OCI-LY1 (cell line): ENCODE data around the gene MRPL36.
"Not testable (repeated sequence)": the region's sequence is repeated elsewhere in the genome, so short reads cannot be mapped to it uniquely, and the experiment has no call there.

ENCODE experiments used
- H2AFZ ChIP-seq: fragments of 200-600 bp; sonication (generic), shearing (Covaris generic); 2 replicates; pipeline ENCODE4 v1.6.0; 2014; ENCODE audit warnings: antibody characterized with exemption, mild to moderate bottlenecking, low read length
- H3F3A ChIP-seq: fragments of 200-600 bp; sonication (generic), shearing (Covaris generic); 2 replicates; pipeline ENCODE4 v1.6.0; 2014; ENCODE audit warnings: mild to moderate bottlenecking, antibody characterized with exemption, low read length, moderate library complexity; ENCODE audit not compliant: insufficient read depth
- H3K27ac ChIP-seq: fragments of 200-600 bp; sonication (generic); 2 replicates; pipeline ENCODE4 v1.5.1; 2014; ENCODE audit warnings: low read length, mixed run types, mild to moderate bottlenecking, low read depth; ENCODE audit not compliant: poor library complexity, severe bottlenecking
- H3K27me3 ChIP-seq: fragments of 200-600 bp; sonication (generic); 2 replicates; pipeline ENCODE4 v1.6.0; 2014; ENCODE audit warnings: antibody characterized with exemption, mild to moderate bottlenecking, low read length, moderate library complexity; ENCODE audit not compliant: insufficient read depth
- H3K36me3 ChIP-seq: fragments of 200-600 bp; sonication (generic); 2 replicates; pipeline ENCODE4 v1.6.1; 2014; ENCODE audit warnings: mild to moderate bottlenecking, antibody characterized with exemption, low read length, moderate library complexity, mixed read lengths; ENCODE audit not compliant: insufficient read depth
- H3K4me1 ChIP-seq: fragments of 200-600 bp; sonication (generic); 2 replicates; pipeline ENCODE4 v1.5.1; 2014; ENCODE audit warnings: mild to moderate bottlenecking, low read length, moderate library complexity; ENCODE audit not compliant: insufficient read depth, severe bottlenecking
- H3K4me2 ChIP-seq: fragments of 200-600 bp; sonication (generic), shearing (Covaris generic); 2 replicates; pipeline ENCODE4 v1.6.1; 2014; ENCODE audit warnings: low read length
- H3K4me3 ChIP-seq: fragments of 200-600 bp; sonication (generic); 2 replicates; pipeline ENCODE4 v1.5.1; 2014; ENCODE audit warnings: low read length, low read depth, mild to moderate bottlenecking, mixed read lengths; ENCODE audit not compliant: poor library complexity, severe bottlenecking
- H3K79me2 ChIP-seq: fragments of 200-600 bp; shearing (Covaris generic); 2 replicates; pipeline ENCODE4 v1.6.1; 2016; ENCODE audit warnings: mixed run types, low read length, mixed read lengths; ENCODE audit not compliant: insufficient read depth
- H3K9ac ChIP-seq: fragments of 200-600 bp; sonication (generic), shearing (Covaris generic); 2 replicates; pipeline ENCODE4 v1.6.1; 2014; ENCODE audit warnings: mild to moderate bottlenecking, low read length, mixed read lengths
- H3K9me2 ChIP-seq: fragments of 200-600 bp; sonication (generic), shearing (Covaris generic); 2 replicates; pipeline ENCODE4 v1.6.1; 2014; ENCODE audit warnings: low read depth, mild to moderate bottlenecking, low read length, mixed read lengths
- H3K9me3 ChIP-seq: fragments of 200-600 bp; shearing (Covaris generic); 2 replicates; pipeline ENCODE4 v1.6.1; 2014; ENCODE audit warnings: low read length, mixed read lengths
- H4K20me1 ChIP-seq: fragments of 200-600 bp; sonication (generic), shearing (Covaris generic); 2 replicates; pipeline ENCODE4 v1.6.0; 2016; ENCODE audit warnings: mild to moderate bottlenecking, low read length; ENCODE audit not compliant: insufficient read depth
- EZH2 ChIP-seq: fragments of 200-600 bp; sonication (generic), shearing (Covaris generic); IDR thresholded peaks from 2 replicates; pipeline ENCODE4 v1.8.0; 2017; ENCODE audit warnings: borderline replicate concordance, mixed run types, mild to moderate bottlenecking, antibody characterized with exemption, low read length, moderate library complexity, mixed read lengths
- TF ChIP-seq, protein P1 (sequence below): fragments of 200-600 bp; sonication (generic), shearing (Covaris generic); IDR thresholded peaks from 2 replicates; pipeline ENCODE4 v1.5.1; 2017; ENCODE audit warnings: mild to moderate bottlenecking, antibody characterized with exemption, low read length, moderate library complexity, mixed read lengths

MRPL36 gene

GRCh38 chr5:1846583-1846982 lies 46.9 kb upstream of the MRPL36 start:
- no peaks in the 10 kb centered on the region for H3K9me3 ChIP-seq
- no peaks in the 10 kb centered on the region for H3K79me2 ChIP-seq
- no peak overlapping the region for H3K4me3 ChIP-seq
- no peaks in the 10 kb centered on the region for H4K20me1 ChIP-seq
- TF ChIP-seq, protein P1, sequence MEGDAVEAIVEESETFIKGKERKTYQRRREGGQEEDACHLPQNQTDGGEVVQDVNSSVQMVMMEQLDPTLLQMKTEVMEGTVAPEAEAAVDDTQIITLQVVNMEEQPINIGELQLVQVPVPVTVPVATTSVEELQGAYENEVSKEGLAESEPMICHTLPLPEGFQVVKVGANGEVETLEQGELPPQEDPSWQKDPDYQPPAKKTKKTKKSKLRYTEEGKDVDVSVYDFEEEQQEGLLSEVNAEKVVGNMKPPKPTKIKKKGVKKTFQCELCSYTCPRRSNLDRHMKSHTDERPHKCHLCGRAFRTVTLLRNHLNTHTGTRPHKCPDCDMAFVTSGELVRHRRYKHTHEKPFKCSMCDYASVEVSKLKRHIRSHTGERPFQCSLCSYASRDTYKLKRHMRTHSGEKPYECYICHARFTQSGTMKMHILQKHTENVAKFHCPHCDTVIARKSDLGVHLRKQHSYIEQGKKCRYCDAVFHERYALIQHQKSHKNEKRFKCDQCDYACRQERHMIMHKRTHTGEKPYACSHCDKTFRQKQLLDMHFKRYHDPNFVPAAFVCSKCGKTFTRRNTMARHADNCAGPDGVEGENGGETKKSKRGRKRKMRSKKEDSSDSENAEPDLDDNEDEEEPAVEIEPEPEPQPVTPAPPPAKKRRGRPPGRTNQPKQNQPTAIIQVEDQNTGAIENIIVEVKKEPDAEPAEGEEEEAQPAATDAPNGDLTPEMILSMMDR, result no peak
- TF ChIP-seq EZH2, result no peak
- H3K36me3 ChIP-seq, result no peaks in the 10 kb centered on the region
- no peak overlapping the region for H3K27ac ChIP-seq
- H3K9ac ChIP-seq, result no peak overlapping the region
- peaks cover 5% of the 10 kb centered on the region for H3K27me3 ChIP-seq
- no peaks in the 10 kb centered on the region for H3F3A ChIP-seq
- no peak overlapping the region for H3K4me2 ChIP-seq
- H2AFZ ChIP-seq, result no peak overlapping the region
- H3K4me1 ChIP-seq, result no peaks in the 10 kb centered on the region
- no peaks in the 10 kb centered on the region for H3K9me2 ChIP-seq

DNA sequence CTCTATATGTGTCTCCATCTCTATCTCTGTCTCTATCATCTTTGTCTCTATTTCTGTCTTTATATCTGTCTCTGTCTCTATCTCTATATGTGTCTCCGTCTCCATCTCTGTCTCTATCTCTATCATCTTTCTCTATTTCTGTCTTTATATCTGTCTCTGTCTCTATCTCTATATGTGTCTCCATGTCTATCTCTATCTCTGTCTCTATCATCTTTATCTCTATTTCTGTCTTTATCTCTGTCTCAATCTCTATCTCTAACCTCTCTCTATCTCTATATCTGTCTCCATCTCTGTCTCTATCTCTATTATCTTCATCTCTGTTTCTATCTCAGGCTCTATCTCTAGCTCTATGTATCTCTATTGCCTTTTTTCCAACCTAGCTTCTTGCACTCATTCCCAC lies 46.1 kb upstream of the MRPL36 start:
- Histone ChIP-seq H3K4me1 (no peaks in the 10 kb centered on the region), H3K79me2 (no peaks in the 10 kb centered on the region), H2AFZ (no peak overlapping the region), H3K9me3 (no peaks in the 10 kb centered on the region), H3K36me3 (no peaks in the 10 kb centered on the region), H3K27me3 (peaks cover 5% of the 10 kb centered on the region), H4K20me1 (no peaks in the 10 kb centered on the region), H3F3A (no peaks in the 10 kb centered on the region), H3K9me2 (no peaks in the 10 kb centered on the region), H3K27ac (no peak overlapping the region), H3K4me2 (no peak overlapping the region), H3K9ac (no peak overlapping the region), H3K4me3 (no peak overlapping the region)
- no peak for TF ChIP-seq EZH2
- TF ChIP-seq, protein P1, result no peak

- Histone ChIP-seq H3K9me2 (no peaks in the 10 kb centered on the region), H4K20me1 (no peaks in the 10 kb centered on the region), H3K4me3 (no peak overlapping the region), H3K9ac (no peak overlapping the region), H2AFZ (no peak overlapping the region), H3K36me3 (no peaks in the 10 kb centered on the region), H3K79me2 (no peaks in the 10 kb centered on the region), H3F3A (no peaks in the 10 kb centered on the region), H3K27me3 (peaks cover 5% of the 10 kb centered on the region), H3K4me2 (no peak overlapping the region), H3K27ac (no peak overlapping the region), H3K4me1 (no peaks in the 10 kb centered on the region), H3K9me3 (no peaks in the 10 kb centered on the region)
- TF ChIP-seq, protein P1, result no peak
- no peak for TF ChIP-seq EZH2
Observed at GRCh38 chr5:1844708-1845436, 45.2 kb upstream of the MRPL36 start.

DNA sequence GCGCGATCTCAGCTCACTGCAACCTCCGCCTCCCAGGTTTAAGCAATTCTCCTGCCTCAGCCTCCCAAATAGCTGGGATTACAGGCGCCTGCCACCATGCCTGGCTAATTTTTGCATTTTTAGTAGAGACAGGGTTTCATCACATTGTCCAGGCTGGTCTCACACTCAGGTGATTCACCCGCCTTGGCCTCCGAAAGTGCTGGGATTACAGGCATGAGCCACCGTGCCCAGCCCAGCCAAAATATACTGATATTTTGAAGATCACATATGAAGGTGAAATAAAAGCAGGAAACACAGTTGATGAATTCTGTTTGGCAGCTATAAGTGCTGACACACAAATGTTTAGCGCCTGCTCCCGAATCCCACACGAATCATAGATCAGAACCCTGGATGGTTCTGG lies 44.1 kb upstream of the MRPL36 start:
- not testable (repeated sequence) for H3K4me3 ChIP-seq, H3K9me3 ChIP-seq, H3K79me2 ChIP-seq, H3K27ac ChIP-seq, H3K27me3 ChIP-seq, H3K36me3 ChIP-seq, H4K20me1 ChIP-seq, H2AFZ ChIP-seq, H3K4me1 ChIP-seq, H3K9ac ChIP-seq, H3F3A ChIP-seq, H3K4me2 ChIP-seq, H3K9me2 ChIP-seq
